ENCODE measurements around the gene ATP2C2.
"Not testable (repeated sequence)": the region's sequence is repeated elsewhere in the genome, so short reads cannot be mapped to it uniquely, and the experiment has no call there.

Gene ATP2C2

GRCh38 chr16:84367750-84368307 is 509 bp upstream of the ATP2C2 start:
- no peak for DNase-seq

- DNase-seq = no peak
Measured at GRCh38 chr16:84369105-84369504, 767 bp downstream of the ATP2C2 start.

- DNase-seq = no peak
Measured at GRCh38 chr16:84369938-84370627, 1.7 kb downstream of the ATP2C2 start.

- DNase-seq = no peak
Measured at GRCh38 chr16:84370723-84371552, 2.6 kb downstream of the ATP2C2 start.

- DNase-seq = no peak
Measured at GRCh38 chr16:84371553-84371865, 3.2 kb downstream of the ATP2C2 start.

GRCh38 chr16:84373907-84374489 is 5.7 kb downstream of the ATP2C2 start:
- DNase-seq = no peak

GRCh38 chr16:84378099-84378498 is 9.8 kb downstream of the ATP2C2 start:
- DNase-seq = no peak

- no peak for DNase-seq
Measured at GRCh38 chr16:84378567-84378966, 10.2 kb downstream of the ATP2C2 start.

- no peak for DNase-seq
Measured at GRCh38 chr16:84379008-84379708, 10.8 kb downstream of the ATP2C2 start.

GRCh38 chr16:84379709-84380362 is 11.5 kb downstream of the ATP2C2 start:
- DNase-seq = no peak

GRCh38 chr16:84380405-84380804 is 12.1 kb downstream of the ATP2C2 start:
- DNase-seq = no peak

- no peak for DNase-seq
Measured at GRCh38 chr16:84382396-84382795, 14.1 kb downstream of the ATP2C2 start.

- no peak for DNase-seq
Measured at GRCh38 chr16:84383106-84383505, 14.8 kb downstream of the ATP2C2 start.

- DNase-seq = no peak
Measured at GRCh38 chr16:84386047-84386446, 17.7 kb downstream of the ATP2C2 start.

- no peak for DNase-seq
Measured at GRCh38 chr16:84387021-84387420, 18.7 kb downstream of the ATP2C2 start.

- DNase-seq = no peak
Measured at GRCh38 chr16:84390131-84390785, 21.9 kb downstream of the ATP2C2 start.

- DNase-seq = no peak
Measured at GRCh38 chr16:84391151-84392030, 23.1 kb downstream of the ATP2C2 start.

GRCh38 chr16:84392031-84392360 is 23.7 kb downstream of the ATP2C2 start:
- no peak for DNase-seq

- not testable (repeated sequence) for DNase-seq
Measured at GRCh38 chr16:84396082-84396481, 27.7 kb downstream of the ATP2C2 start.

GRCh38 chr16:84396537-84397008 is 28.2 kb downstream of the ATP2C2 start:
- DNase-seq = no peak

GRCh38 chr16:84397090-84397489 is 28.8 kb downstream of the ATP2C2 start:
- DNase-seq = no peak
